H9 (cell line): ENCODE data around the gene KCNK16. TPM values are rescaled to one million over a fixed set of nuclear protein-coding genes. Genes with fewer than 3 reads are reported as not detected.

Experiments used
- DNase-seq: peaks from one replicate; pipeline ENCODE4 v3.0.0-alpha.2; 2017
- H2AFZ ChIP-seq: one replicate; pipeline ENCODE4 v1.6.1; 2013; ENCODE audit warnings: mild to moderate bottlenecking, low read length, control low read depth, moderate library complexity
- H2AK5ac ChIP-seq: 2 replicates; pipeline ENCODE4 v1.6.1; 2013; ENCODE audit warnings: low read length, control low read depth, mixed read lengths; ENCODE audit not compliant: insufficient read length
- H2BK120ac ChIP-seq: one replicate; pipeline ENCODE4 v1.6.1; 2013; ENCODE audit warnings: low read depth, mild to moderate bottlenecking, low read length, control low read depth, inconsistent platforms; ENCODE audit not compliant: poor library complexity, severe bottlenecking
- H2BK12ac ChIP-seq: 2 replicates; pipeline ENCODE4 v1.6.1; 2013; ENCODE audit warnings: low read length, control low read depth, mixed read lengths, low read depth; ENCODE audit not compliant: insufficient read length
- H2BK15ac ChIP-seq: 2 replicates; pipeline ENCODE4 v1.6.1; 2013; ENCODE audit warnings: low read depth, low read length, control low read depth
- H2BK20ac ChIP-seq: one replicate; pipeline ENCODE4 v1.6.1; 2013; ENCODE audit warnings: low read depth, mild to moderate bottlenecking, low read length, control low read depth, inconsistent platforms; ENCODE audit not compliant: poor library complexity, severe bottlenecking
- H2BK5ac ChIP-seq: 2 replicates; pipeline ENCODE4 v1.6.1; 2013; ENCODE audit warnings: low read length, control low read depth, mixed read lengths; ENCODE audit not compliant: insufficient read length
- H3K14ac ChIP-seq: 2 replicates; pipeline ENCODE4 v1.6.1; 2013; ENCODE audit warnings: low read length, control low read depth; ENCODE audit not compliant: insufficient read depth
- H3K18ac ChIP-seq: 2 replicates; pipeline ENCODE4 v1.6.1; 2013; ENCODE audit warnings: low read depth, mild to moderate bottlenecking, mixed read lengths, low read length, control low read depth; ENCODE audit not compliant: insufficient read length
- H3K23ac ChIP-seq: 2 replicates; pipeline ENCODE4 v1.6.1; 2013; ENCODE audit warnings: low read length, control low read depth, mixed read lengths, low read depth; ENCODE audit not compliant: insufficient read length
- H3K23me2 ChIP-seq: 2 replicates; pipeline ENCODE4 v1.6.1; 2013; ENCODE audit warnings: low read depth, mild to moderate bottlenecking, mixed read lengths, low read length, control low read depth; ENCODE audit not compliant: insufficient read length, poor library complexity, severe bottlenecking
- H3K27ac ChIP-seq: 2 replicates; pipeline ENCODE4 v1.5.1; 2013; ENCODE audit warnings: low read length, control low read depth, mixed read lengths, low read depth; ENCODE audit not compliant: insufficient read length
- H3K27me3 ChIP-seq: 2 replicates; pipeline ENCODE4 v1.6.1; 2013; ENCODE audit warnings: low read length, control low read depth, inconsistent platforms; ENCODE audit not compliant: insufficient read depth
- H3K4ac ChIP-seq: 2 replicates; pipeline ENCODE4 v1.6.1; 2013; ENCODE audit warnings: low read depth, mild to moderate bottlenecking, control low read depth, inconsistent platforms, low read length, moderate library complexity
- H3K4me1 ChIP-seq: 2 replicates; pipeline ENCODE4 v1.6.1; 2013; ENCODE audit warnings: low read length, control low read depth, inconsistent platforms; ENCODE audit not compliant: insufficient read depth
- H3K4me2 ChIP-seq: 2 replicates; pipeline ENCODE4 v1.6.1; 2013; ENCODE audit warnings: low read length, control low read depth, mixed read lengths; ENCODE audit not compliant: insufficient read length, insufficient read depth
- H3K56ac ChIP-seq: 2 replicates; pipeline ENCODE4 v1.6.1; 2013; ENCODE audit warnings: low read depth, mild to moderate bottlenecking, mixed read lengths, low read length, control low read depth; ENCODE audit not compliant: insufficient read length
- H3K79me1 ChIP-seq: 2 replicates; pipeline ENCODE4 v1.6.1; 2013; ENCODE audit warnings: low read depth, mild to moderate bottlenecking, moderate library complexity, low read length, control low read depth, inconsistent platforms; ENCODE audit not compliant: insufficient read depth, poor library complexity, severe bottlenecking
- H3K79me2 ChIP-seq: 2 replicates; pipeline ENCODE4 v1.6.1; 2013; ENCODE audit warnings: low read length, control low read depth, inconsistent platforms; ENCODE audit not compliant: insufficient read depth
- H3K9ac ChIP-seq: 2 replicates; pipeline ENCODE4 v1.6.1; 2013; ENCODE audit warnings: low read length, control low read depth, mixed read lengths; ENCODE audit not compliant: insufficient read length; ENCODE audit errors: extremely low read depth
- H3K9me3 ChIP-seq: one replicate; pipeline ENCODE4 v1.6.1; 2013; ENCODE audit warnings: low read depth, low read length, inconsistent platforms; ENCODE audit not compliant: control insufficient read depth
- H3T11ph ChIP-seq: one replicate; pipeline ENCODE4 v1.6.1; 2013; ENCODE audit warnings: mild to moderate bottlenecking, low read length, control low read depth, inconsistent platforms
- H4K20me1 ChIP-seq: one replicate; pipeline ENCODE4 v1.6.1; 2013; ENCODE audit not compliant: control insufficient read depth, insufficient read length, insufficient read depth
- H4K5ac ChIP-seq: 2 replicates; pipeline ENCODE4 v1.6.1; 2013; ENCODE audit warnings: low read depth, mild to moderate bottlenecking, mixed read lengths, low read length, control low read depth; ENCODE audit not compliant: insufficient read length
- H4K8ac ChIP-seq: replicated peaks from 2 replicates; pipeline ENCODE4 v1.6.1; 2013; ENCODE audit warnings: low read length, control low read depth, mixed read lengths, low read depth; ENCODE audit not compliant: insufficient read length
- H4K91ac ChIP-seq: 2 replicates; pipeline ENCODE4 v1.6.1; 2013; ENCODE audit warnings: low read depth, mild to moderate bottlenecking, moderate library complexity, mixed read lengths, low read length, control low read depth; ENCODE audit not compliant: insufficient read length
- H3K27ac Mint-ChIP-seq, 3 experiments: 2 replicates in 2 of 3; 3 replicates in 1 of 3; pipeline ENCODE4 v1.8.0; 2020 to 2021; ENCODE audit warnings: mixed read lengths in 3 of 3, mild to moderate bottlenecking in 1 of 3, moderate library complexity in 1 of 3
- H3K27me3 Mint-ChIP-seq: 2 replicates; pipeline ENCODE4 v1.8.0; 2021; ENCODE audit warnings: low read depth, mild to moderate bottlenecking, moderate library complexity, mixed read lengths
- H3K36me3 Mint-ChIP-seq, 3 experiments: 2 replicates in 2 of 3; 3 replicates in 1 of 3; pipeline ENCODE4 v1.8.0; 2020 to 2021; ENCODE audit warnings: low read depth in 3 of 3, mixed read lengths in 3 of 3; ENCODE audit not compliant: insufficient read depth in 1 of 3
- H3K4me1 Mint-ChIP-seq, 2 experiments: 2 replicates each; pipeline ENCODE4 v1.8.0; 2020; ENCODE audit warnings: mixed read lengths in 2 of 2
- H3K4me3 Mint-ChIP-seq, 2 experiments: 2 replicates in 1 of 2; 3 replicates in 1 of 2; pipeline ENCODE4 v1.8.0; 2020 to 2021; ENCODE audit warnings: mild to moderate bottlenecking in 2 of 2, mixed read lengths in 2 of 2, moderate library complexity in 1 of 2
- H3K9me3 Mint-ChIP-seq, 2 experiments: 2 replicates in 1 of 2; 3 replicates in 1 of 2; pipeline ENCODE4 v1.8.0; 2020; ENCODE audit warnings: mild to moderate bottlenecking in 2 of 2, mixed read lengths in 2 of 2, moderate library complexity in 1 of 2
- total RNA-seq: library from RNA; stranded (reverse); gene quantifications from 2 replicates; pipeline ENCODE4 v1.2.1, GENCODE V29; 2021
- TF ChIP-seq, protein P1 (sequence below): fragments of 200-600 bp; sonication (generic); conservative IDR thresholded peaks from 3 replicates; pipeline ENCODE4 v1.8.0; 2021; ENCODE audit warnings: antibody characterized with exemption, mild to moderate bottlenecking

KCNK16 gene
- total RNA-seq, 1 experiment from 2014 or later = not detected

- Histone ChIP-seq H3T11ph (no peak overlapping the region), H3K79me1 (no peaks in the 10 kb centered on the region), H2BK5ac (no peak overlapping the region), H2BK20ac (no peak overlapping the region), H3K14ac (no peak overlapping the region), H2BK12ac (no peak overlapping the region), H2BK120ac (no peak overlapping the region), H3K23me2 (no peaks in the 10 kb centered on the region), H2AK5ac (no peak overlapping the region), H4K5ac (no peak overlapping the region), H3K56ac (no peak overlapping the region), H3K23ac (no peak overlapping the region), H3K4me1 (0 out of 2 replicates have a peak, but pooled peaks cover 2% of the 10 kb centered on the region), H3K4ac (no peak overlapping the region), H3K9ac (no peak overlapping the region), H3K27ac (no peak overlapping the region), H2BK15ac (no peak overlapping the region), H4K20me1 (no peaks in the 10 kb centered on the region), H3K9me3 (no peaks in the 10 kb centered on the region), H4K8ac (no peak overlapping the region), H3K4me2 (no peak overlapping the region), H2AFZ (no peak overlapping the region), H3K79me2 (no peaks in the 10 kb centered on the region), H3K27me3 (no peaks in the 10 kb centered on the region), H4K91ac (no peak overlapping the region), H3K18ac (no peak overlapping the region)
- no peak overlapping the region for H3K27ac Mint-ChIP-seq
- no peaks in the 10 kb centered on the region; a peak in 1 of 5 replicates for H3K9me3 Mint-ChIP-seq
- H3K4me1 Mint-ChIP-seq = peaks cover 15 to 16% of the 10 kb centered on the region in 2 experiments
- H3K4me3 Mint-ChIP-seq = no peak overlapping the region
- TF ChIP-seq, protein P1, sequence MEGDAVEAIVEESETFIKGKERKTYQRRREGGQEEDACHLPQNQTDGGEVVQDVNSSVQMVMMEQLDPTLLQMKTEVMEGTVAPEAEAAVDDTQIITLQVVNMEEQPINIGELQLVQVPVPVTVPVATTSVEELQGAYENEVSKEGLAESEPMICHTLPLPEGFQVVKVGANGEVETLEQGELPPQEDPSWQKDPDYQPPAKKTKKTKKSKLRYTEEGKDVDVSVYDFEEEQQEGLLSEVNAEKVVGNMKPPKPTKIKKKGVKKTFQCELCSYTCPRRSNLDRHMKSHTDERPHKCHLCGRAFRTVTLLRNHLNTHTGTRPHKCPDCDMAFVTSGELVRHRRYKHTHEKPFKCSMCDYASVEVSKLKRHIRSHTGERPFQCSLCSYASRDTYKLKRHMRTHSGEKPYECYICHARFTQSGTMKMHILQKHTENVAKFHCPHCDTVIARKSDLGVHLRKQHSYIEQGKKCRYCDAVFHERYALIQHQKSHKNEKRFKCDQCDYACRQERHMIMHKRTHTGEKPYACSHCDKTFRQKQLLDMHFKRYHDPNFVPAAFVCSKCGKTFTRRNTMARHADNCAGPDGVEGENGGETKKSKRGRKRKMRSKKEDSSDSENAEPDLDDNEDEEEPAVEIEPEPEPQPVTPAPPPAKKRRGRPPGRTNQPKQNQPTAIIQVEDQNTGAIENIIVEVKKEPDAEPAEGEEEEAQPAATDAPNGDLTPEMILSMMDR = no peak
- peaks cover 7% of the 10 kb centered on the region; the same call in 1 of the 2 replicates for H3K27me3 Mint-ChIP-seq
- no peaks in the 10 kb centered on the region for H3K36me3 Mint-ChIP-seq
- DNase-seq = no peak
These were observed 17.6 kb downstream of the KCNK16 start for GRCh38 chr6:39304951-39305350.
